Measurements from ENCODE around the gene NEIL1.
"Not testable (repeated sequence)": the region's sequence is repeated elsewhere in the genome, so short reads cannot be mapped to it uniquely, and the experiment has no call there.

NEIL1 gene

DNA sequence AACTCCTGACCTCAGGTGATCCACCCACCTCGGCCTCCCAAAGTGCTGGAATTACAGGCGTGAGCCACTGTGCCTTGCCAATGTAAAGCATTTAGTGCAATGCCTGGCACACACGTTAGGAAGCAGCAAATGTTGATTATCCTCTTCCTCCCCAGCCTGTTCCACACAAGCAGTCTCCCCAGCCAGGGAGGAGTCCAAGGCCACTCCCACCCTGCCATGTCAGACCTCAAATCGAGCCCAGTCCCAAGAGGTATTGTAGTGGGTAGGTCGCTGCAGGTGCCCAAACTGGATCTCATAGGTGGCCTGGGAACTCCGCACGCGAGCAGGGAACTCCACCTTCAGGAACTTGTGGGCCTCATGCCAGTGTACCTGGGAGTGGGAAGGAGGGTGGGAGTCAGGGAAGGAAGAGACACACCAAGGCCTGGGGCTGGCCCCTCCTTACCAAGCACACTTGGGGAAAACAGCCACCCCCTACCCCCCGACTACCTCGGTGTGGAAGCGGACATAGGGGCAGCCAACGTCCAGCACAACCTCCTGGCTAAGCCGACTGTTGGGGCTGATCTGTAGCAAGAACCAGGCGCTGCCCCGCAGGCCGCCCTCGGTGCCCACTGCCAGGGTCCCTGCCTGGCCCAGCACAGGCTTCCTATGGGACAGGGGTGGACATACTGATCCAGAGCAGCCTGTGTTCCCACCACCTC lies 11.3 kb downstream of the NEIL1 start:
- FAIRE-seq, result no peak

DNA sequence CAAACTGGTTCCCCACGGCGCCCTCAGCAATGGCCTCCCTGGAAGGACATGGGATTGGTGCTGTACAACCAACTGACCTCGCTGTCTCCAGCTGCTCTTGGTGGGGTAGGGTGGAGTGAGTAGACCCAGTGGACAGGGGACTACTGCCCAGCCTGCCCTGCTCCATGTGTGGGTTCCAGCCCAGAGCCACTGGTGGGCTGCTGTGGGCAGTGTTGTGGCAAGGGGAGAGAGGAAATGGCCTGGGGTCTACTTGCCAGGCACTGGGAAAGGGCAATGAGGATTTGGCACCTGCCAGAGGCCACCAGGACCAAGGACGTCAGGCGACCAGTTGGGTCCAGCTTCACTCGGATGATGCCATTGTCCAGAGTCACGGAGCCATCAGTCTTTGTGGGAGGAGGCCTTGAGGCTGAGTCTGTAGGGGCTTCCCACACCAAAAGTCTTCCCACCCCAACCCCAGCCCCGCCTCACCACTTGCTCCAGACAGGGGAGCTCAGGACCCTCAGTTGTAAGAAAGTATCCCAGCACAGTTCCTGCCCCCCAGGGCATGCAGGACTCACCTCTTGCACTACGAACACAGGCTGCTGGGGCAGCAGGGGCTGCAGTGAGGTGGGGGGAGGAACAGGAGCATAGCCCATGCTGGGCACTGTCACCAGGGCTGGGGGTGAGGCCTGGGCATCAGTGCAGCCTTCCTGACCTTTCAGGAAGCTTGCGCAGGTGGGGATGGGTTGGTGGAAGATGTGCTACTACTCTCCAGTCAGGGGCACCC lies 12.1 kb downstream of the NEIL1 start:
- FAIRE-seq, result no peak

DNA sequence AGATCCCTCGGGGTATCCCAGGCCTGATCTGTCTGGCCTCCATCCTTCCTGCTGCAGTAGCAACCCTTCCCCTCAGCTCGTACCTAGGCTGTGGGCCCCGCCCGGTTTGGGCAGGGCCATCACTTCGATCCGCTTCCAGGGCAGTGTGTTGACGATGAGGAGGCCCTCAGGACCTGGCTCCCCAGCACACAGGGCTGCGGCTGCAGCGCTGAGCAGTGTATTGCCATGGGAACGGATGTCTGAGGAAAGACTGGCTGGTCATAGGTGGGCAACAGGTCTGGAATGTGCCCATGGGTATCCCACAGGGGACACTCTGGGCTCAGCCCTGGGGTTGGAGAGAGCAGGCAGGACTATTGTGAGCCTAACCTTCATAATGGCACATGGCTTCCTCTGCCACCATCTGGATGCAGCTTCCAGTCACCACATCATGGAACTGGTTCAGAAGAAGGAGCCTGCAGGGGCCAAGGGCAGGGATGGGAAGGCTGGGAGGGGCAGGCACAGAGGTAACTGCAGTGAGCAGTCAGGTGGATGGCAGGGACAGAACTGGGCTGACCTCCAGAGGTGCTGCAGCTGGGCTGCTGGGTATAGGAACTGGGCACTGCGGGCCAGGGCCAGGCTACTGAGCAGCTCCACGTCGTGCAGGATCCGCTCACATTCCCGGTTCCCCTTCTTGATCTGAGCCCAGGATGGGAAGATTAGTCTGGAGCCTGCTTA lies 12.9 kb downstream of the NEIL1 start:
- FAIRE-seq, result no peak

DNA sequence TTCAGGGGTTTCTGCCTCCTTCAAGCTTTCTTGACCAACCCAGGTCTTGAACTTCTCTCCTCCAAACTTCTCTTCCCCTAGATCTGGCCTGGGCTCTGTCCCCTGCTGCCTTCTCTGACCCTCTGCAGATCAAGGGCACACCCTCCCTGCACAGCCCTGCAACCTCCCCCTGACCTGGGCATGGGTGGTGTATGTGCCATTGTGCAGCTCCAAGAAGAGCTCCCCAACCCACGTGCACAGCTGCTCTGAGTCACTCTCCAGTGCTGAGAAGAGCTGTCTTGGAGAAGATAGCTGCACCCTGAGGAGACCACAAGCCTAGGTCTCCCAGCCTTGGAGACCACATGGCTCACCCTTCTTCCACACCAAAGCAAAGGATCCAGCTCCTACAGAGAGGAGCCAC lies 13.6 kb downstream of the NEIL1 start:
- no peak for FAIRE-seq

DNA sequence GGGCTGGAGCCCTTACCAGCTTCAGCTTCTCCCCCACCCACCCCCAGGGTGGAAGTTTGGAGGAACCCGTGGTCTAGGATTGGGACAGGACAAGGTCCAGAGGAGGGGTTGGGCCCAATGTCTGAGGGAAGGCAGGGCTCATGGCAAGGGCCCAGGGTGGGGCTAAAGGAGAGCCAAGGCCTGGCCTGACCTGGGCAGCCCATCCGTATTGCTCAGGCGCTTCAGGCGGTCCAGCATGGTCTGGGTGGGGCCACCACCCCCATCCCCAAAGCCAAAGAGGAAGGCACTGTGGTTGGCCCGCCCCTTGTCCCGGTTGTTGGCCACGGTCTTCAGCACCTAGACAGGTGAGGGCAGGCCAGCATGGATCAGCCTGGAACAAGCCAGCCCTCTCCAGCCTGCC lies 14.0 kb downstream of the NEIL1 start:
- no peak for FAIRE-seq

DNA sequence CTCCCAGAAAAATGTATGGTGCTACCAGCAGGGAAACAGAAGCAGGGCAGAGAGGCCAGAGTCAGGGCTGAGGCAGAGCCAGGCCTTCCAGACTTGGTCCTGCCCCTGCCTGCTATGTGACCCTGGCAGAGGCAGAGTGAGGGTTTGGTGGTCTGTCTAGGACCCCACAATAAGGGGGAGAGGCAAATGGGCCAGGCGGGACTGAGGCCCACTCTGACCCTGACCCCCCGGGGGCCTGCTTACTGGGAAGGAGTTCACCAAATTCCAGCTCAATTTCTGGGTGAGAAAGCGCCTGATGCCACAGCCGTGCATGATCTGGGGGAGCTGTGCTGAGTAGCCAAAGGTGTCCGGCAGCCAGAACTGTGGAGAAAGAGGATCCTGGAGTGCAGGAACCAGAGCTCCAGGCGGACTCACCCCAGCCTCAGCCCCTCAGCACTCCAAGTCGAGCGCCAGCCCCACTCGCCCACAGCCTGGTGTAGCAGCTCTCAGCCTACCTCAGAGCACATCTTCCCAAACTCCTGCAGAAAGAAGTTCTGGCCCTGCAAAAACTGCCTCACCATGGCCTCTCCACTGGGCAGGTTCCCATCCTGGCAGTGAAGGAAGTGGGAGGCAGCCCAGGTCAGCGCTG lies 14.6 kb downstream of the NEIL1 start:
- FAIRE-seq, result no peak

DNA sequence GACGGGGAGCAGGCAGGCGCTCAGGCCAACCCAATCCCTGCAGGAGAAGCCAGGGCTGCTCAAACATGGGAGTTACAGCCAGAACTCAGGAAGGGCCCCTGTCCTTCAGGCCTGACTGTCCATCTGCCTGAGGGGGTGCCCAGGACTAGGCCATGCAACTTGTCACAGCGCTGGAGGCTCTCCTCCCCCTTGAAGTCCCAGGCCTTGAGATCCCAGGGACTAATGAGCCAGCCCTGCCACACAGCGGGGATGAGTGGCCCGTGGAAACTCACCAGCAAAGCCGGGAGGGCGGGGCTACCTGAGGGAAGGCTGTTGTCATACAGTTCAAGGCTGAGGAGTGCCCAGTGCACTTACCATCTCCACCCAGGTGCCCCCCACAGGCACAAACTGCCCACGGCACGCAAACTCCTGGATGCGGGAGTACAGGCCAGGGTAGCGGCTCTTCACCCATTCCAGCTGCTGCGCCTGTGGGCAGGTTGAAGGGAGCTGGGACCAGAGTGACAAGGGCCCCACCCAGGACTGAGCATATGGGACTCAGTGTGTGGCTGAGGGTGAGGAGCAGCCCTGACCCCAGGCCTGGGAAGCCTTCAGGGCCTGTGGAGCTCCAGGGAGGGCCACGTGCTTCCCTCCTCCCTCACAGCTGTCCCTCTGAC lies 15.3 kb downstream of the NEIL1 start:
- FAIRE-seq, result no peak

DNA sequence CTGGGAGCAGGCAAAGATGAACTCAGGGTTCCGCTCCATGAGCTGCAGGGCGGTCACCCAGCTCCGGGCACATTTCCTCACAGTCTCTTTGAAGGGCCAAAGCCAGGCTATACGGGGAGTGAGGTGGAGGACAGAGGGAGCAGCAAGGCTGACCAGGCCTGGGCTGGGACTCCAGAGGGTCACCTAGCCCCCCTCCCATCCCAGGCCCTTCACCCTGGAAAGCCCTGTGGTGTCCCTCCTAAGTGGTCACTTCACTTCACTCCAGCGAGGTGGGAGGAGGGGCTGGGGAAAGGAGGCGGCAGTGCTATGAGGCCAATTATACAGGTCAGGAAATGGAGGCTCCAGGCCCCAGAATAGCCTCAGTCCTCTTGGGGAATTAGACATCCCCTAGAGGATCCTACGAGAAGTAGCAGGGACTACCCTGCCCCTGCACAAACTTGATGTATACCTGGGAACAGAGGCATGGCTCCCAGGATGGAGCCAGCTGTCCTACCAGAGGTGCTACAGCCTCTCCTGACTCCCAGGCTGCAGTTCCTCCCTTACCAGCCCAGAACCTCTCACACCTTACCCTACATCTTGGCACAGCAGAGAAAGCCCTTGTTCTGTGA lies 15.9 kb downstream of the NEIL1 start:
- FAIRE-seq, result no peak

DNA sequence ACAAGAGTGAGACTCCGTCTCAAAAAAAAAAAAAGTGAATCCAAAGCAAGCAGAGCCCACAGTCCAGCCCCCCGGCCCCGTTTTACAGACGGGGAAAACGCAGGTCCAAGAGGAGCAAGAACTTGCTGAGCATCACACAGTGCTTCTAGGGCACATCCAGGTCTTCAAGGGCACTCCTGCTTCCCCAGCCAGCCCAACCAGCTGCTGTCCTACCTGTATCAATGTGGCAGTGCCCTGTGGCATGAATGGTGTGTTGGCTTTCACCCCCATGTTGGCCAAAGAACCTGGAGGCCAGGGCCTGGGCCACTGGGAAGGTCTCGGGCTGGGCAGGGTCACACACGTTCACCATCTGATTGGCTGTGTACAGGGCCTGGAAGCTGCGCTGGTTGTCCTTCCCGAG lies 16.9 kb downstream of the NEIL1 start:
- no peak for FAIRE-seq

DNA sequence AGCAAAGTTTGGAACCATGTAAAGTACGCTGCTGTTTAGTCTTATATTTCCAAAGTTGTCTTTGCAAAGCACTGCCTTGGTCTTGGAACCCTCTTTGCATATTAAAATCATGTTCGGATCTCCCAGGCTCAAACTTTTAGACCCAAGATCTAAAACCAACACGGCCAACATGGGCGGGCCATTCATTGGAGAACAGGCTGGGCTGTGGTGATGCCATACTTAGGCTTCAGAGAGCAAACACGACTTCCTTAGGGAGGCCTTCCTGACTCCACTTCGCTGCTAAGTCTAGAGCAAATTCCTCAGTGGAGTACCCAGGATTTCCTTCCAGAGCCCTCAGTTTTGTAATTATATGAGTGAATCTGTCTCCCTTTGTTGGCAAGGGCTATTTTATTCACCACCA lies 18.0 kb downstream of the NEIL1 start:
- no peak for FAIRE-seq

DNA sequence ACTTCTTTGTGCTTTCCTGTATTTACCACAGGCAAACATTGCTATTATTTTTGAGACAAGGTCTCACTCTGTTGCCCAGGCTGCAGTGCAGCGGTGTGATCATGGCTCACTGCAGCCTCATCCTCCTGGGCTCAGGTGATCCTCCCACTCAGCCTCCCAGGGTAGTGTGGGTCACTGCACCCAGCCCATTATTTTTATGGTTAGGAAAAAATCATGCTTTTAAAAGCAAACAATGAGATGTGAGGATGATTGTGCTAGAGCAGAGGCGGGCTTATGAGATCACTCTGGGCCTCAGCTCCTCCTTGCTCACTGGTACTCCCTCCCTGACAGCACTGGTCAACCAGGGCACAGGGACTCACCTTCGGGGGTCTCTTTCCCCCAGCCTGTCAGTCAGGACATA lies 19.3 kb downstream of the NEIL1 start:
- no peak for FAIRE-seq

DNA sequence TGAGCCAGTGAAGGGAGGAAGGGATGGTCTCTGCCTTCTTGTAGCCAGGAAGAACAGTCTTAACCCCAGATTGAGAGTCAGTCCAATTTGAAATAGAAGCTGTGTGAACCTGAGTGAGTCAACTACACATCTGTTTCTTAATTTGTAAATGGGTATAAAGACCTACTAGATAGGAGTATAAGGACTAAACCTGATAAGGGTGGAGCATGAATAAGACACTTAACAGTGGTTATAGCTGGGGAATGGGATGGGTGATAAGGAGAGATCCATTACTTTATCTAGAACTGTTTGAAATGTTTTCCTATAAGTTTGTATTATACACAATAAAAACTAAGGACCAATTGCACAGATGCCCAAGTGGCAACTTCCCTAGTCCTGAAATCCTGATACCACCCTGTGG lies 20.2 kb downstream of the NEIL1 start:
- FAIRE-seq, result no peak

DNA sequence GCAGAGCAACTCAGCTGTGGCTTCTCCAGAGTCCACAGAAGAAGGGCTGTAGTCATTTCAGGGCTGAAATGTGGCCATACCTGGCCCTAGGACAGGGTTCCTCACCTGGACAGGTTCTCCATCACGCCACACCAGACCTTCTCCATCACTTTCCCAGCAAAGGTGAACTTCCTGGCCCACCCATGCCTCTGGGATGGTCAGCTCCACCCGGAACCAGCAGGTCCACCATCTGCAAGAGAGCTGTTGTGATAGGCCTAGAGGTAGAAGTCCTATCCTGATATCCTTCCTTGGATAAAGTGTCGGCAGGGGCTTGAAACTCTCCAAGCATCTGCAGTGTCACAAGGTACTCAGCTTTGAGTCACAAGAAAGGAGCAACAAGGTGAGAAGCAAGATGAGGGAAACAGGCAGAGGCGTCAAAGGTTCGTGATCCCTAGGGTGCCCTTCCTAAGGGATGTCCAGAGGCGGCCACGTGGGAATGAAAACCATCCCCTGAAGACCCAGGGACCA lies 20.6 kb downstream of the NEIL1 start:
- no peak for FAIRE-seq

DNA sequence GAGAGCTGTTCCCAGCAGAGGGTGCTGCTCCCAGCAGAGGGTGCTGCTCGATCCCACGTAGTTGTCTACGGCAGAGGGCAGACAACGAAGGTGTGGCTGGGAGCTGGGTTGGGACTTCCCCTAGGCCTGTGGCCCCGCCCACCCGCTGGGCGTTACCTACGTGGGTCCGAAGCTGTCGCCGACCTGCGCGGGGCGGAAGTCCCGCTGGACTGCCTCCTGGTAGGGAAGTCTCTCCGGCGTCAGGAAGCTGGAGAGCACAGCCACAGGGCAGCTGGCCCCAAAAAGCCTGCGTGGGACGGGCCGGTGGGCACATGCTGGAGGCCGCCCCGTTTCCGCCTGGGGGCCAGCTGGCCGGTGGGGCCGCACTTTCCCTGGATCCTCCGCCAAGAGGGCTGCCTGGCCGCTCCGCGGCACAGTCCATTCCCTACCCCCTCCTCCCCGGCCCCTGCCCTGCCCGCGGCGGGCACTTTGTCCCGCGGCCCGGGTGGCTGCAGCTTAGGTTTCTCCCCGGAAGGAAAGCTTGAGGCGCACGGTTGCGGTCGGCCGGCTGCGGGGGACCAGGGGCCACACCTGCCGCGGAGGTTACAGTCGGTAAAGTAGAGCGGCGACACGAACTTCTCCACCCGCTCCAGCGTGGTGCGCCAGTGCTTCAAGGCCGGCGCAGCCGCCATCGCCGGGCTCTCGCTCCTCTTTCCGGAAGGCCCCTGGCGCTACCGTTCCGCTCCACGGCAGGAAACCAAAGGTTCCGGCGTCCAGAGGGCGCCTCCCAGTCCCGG lies 21.3 kb downstream of the NEIL1 start, which contains the start of gene MAN2C1:
MAN2C1 (minus strand) TSS at position 695 of the 776 bp plus-strand sequence; CDS start at position 671, 24 bp downstream.
- peak; percentile 40 for FAIRE-seq

DNA sequence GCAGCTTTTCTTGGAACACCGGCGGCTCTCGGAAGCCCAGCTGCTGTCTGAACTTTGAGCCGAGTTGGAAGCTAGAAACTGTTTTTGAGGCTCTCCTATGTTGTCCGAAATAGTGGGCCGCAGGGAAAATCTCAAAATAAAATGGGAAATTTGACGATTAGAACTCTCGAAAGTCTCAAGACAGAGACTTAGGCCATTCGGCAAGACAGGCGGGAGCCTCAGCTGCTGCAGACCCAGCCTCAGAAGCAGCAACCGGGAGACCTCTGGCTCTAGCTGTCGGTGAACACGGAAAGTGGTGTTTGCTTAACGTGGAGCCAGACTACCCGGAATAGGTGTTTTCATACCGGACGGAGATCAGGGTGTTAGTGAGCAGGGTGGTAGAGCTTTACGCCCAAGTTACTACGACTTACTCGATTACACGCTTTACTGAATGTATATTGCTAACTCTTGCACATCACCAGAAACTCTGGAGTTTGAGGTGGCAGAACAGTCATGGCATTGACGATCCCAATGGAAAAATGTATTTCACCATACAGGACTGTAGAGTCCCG lies 21.9 kb downstream of the NEIL1 start:
- no peak for FAIRE-seq

DNA sequence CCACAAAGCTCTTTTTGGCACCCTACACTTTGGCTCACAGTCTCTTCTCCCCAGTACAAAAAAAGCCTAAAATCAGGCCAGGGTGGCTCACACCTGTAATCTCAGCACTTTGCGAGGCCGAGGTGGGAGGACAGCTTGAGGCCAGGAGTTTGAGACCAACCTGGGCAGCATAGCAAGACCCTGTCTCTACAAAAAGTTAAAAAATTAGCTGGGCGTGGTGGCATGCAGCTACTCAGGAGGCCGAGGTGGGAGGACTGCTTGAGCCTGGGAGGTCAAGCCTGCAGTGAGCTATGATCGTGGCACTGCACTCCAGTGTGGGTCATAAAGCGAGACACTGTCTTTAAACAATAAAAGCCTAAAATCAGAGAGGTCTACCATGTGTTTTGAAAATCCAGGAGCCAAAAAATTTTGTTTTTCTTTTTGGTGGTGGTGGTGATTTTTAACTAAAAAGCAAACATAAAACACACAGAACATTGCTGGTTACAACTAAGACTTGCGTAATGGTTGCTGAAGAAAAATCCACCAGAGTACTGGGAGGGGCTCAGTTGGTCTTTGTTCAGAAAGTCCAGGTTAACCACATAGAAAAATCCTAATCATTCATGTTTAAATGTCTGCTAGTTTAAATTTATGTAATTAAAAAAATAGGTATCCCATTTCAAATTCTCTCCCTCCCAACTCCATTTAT lies 23.2 kb downstream of the NEIL1 start:
- FAIRE-seq, result no peak

DNA sequence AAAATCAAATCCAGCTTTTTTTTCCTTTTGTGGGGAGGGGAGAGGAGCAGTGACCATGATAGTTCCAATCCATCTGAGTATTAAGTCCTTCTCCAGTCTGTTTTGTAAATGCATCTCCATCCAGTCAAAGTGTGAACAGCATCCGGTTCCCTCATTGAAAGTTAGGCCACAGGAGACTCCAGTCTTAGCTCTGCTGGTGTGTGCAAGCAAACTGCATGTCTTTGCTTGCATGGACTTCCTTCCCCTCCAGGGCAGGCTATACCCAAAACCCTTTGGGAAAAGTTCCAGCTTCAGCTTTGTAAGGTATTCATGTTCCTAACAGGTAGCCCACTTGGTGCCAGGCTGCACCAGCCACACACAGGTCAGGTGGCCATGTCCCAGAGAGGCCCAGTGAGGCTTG lies 24.6 kb downstream of the NEIL1 start:
- no peak for FAIRE-seq

DNA sequence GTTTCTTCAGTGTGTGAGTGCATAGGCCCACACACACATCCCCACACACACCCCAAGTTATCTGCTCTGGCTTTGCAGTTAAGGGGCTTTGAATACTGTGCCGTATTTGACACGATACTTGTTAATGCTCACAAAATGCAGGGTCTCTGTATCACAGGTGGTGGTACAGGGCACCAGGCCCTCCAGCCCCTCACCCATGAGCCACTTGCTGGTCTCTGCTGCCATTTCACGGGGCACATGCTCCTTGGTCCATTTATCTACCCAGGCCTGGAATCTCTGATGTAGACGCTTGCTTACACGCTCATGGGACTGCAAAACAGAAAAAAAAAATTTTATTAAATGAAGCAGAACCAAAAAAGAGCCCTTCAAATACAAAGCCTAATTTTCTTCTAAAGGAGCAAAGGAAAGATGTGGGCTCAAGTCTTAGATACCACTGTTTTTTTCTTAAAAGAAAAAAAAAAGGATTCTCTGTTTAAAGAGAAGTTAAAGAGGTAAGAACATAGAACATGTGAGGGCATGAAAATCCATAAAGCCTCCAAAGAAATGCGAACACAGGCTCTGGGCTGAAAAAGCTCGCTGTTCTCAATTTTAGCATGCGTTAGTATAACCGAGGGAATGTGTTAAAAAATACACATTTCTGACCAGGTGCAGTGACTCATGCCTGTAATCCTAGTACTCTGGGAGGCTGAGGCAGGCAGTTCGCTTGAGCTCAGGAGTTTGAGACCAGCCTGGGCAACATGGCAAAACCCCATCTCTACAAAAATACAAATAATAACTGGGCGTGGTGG lies 25.3 kb downstream of the NEIL1 start:
- FAIRE-seq, result no peak

DNA sequence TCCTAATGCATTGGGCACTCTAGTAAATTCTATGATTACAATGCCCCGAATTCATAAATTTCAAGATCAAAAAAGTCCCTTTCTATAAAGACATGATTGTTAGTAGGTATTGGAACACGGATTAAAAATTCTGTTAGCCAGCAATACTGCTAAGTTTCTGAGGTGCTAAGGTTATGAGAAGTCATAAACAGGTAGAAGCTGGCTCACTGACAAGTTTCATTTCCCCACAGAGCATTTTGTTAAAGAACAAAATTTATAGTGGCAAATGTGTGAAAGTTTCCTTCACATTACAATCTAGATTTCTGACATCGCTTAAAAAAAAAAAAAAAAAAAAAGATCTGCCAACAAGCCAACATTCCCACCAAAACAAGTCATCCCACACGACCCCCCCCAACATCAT lies 33.9 kb downstream of the NEIL1 start:
- FAIRE-seq, result no peak

DNA sequence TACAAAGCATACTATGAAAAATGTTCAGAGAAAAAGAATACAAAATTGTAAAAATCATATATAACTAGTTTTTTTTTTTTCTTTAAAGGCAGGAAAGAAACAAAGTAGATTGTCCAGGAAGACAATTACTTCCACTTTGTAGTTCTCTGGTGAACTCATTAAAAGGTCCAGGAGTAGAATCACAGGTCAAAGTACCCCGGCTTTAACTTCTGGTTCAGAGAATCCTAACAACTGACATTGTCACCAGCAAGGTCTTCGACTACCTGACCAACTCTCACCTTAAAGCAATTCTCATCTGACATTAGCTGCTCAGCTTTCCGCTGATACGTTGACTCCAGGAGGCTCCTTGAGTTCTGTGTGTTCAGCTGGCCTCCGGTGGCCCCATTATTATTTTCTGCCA lies 37.1 kb downstream of the NEIL1 start:
- not testable (repeated sequence) for FAIRE-seq

Measured in TTC549 (cell line).